GM11168 (cell line): Measurements from ENCODE around the gene JADE2.

Source experiments
- in situ Hi-C: fragments of 300-500 bp; cut with MboI; formaldehyde crosslinking; loops from one replicate; pipeline ENCODE4 v1.12.0; 2022; ENCODE audit warnings: low sequenced_read_pairs; ENCODE audit not compliant: unreplicated experiment

JADE2 gene

GRCh38 chr5:134609232-134609851 is 83.9 kb downstream of the JADE2 start:
- in situ Hi-C loops: no loop called here

DNA sequence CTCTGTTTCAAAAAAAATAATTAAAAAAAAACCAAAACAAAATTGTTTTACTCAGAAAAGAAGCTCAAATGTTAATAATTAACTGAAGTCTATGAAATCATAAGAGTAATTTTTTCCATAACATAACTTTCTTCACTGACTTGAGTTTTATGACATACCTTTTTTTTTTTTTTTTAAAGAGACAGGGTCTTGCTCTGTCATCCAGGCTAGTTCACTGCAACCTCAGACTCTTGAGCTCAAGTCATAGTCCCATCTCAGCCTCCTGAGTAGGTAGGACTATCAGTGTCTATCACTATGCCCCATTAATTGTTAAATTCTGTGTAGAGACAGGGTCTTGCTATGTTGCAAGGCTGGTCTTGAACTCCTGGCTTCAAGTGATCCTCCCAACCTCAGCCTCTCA is 85.3 kb downstream of the JADE2 start:
- in situ Hi-C loops: no loop called here

DNA sequence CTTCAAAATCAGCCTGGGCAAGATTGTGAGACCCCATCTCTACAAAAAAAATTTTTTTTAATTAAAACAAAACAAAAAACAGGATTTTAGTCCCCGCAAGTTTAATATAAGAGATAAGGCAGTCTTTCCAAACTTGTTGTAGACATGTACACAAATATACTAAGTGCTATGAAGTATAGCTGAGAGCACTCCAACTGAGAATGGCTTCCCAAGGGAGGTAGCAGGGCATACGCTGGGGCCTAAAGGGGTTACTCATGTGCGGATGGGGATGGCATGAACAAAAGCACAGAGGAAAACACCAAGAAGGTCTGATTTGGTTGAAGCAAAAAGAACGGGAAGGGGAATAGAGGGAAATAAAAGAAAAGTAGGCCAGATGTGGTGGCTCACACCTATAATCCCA is 86.0 kb downstream of the JADE2 start:
- in situ Hi-C loops: no loop called here

DNA sequence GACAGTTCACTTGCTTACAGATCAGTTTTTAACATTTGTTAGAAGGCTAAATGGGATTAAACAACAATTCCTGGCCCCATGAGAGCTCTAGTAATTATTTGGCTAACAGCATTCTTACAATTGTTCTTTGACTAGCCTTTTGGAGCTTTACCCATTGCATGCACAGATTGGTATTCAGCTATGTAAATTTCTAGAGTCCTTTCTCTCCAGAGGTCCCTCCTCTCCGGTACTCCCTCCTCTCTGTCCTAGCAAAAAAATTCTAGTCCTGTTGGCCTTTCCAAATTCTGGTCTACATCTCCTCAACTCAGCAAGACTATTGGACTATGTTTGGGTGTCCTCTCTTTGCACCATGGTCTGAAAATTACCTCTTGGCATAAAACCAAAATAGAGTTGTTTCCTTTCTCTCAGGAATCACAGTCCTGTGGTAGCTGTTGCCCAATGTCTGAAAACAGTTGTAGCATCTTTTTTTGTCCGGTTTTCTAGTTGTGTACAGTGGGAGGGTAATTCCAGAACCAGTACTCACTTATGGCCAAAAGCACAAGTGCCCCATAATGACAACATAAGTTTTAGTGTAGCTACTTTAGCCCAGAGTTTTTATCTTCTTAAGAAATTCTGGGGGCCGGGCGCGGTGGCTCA is 89.1 kb downstream of the JADE2 start:
- in situ Hi-C loops: no loop called here

GRCh38 chr5:134620634-134621033 is 95.2 kb downstream of the JADE2 start:
- in situ Hi-C loops: no loop called here

- in situ Hi-C loops: no loop called here
Observed at GRCh38 chr5:134625559-134625958, 100.1 kb downstream of the JADE2 start.

DNA sequence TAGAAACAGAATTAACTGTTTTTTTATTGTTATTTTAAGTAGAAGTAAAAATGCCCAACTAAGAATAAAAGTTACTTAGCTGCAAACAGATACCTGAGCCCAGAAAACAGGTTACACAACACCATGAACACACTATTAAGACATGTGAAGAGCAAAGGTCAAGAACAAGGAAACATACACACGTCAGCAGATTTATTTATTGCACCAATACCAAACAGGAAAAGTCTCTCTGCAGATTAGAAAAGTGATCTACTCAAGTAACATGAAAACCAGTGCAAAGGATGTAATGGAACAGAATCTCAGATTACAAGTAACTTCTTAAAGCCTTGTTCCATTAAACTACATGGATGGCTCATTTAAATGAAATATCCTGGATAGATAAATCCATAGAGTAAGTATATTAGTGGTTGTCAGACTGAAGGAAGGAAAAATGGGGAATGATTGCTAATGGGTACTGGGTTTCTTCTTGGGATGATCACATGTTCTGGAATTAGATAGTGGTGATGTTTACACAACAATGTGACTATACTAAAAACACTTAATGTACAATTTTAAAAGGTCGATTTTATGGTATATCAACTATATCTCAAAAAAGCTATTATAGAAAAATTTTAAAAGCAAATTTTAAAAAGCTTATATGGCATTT is 101.0 kb downstream of the JADE2 start:
- in situ Hi-C loops: no loop called here
